HG02885 (cell line): ENCODE results near the gene MYO5C.
"Not testable (repeated sequence)": the region's sequence is repeated elsewhere in the genome, so short reads cannot be mapped to it uniquely, and the experiment has no call there.

ENCODE experiments used
- ATAC-seq: cut with Tn5 transposase; IDR thresholded peaks from one replicate; pipeline ENCODE4 v1.9.1; 2021; ENCODE audit warnings: mild to moderate bottlenecking; ENCODE audit not compliant: unreplicated experiment, poor library complexity

Gene MYO5C

DNA sequence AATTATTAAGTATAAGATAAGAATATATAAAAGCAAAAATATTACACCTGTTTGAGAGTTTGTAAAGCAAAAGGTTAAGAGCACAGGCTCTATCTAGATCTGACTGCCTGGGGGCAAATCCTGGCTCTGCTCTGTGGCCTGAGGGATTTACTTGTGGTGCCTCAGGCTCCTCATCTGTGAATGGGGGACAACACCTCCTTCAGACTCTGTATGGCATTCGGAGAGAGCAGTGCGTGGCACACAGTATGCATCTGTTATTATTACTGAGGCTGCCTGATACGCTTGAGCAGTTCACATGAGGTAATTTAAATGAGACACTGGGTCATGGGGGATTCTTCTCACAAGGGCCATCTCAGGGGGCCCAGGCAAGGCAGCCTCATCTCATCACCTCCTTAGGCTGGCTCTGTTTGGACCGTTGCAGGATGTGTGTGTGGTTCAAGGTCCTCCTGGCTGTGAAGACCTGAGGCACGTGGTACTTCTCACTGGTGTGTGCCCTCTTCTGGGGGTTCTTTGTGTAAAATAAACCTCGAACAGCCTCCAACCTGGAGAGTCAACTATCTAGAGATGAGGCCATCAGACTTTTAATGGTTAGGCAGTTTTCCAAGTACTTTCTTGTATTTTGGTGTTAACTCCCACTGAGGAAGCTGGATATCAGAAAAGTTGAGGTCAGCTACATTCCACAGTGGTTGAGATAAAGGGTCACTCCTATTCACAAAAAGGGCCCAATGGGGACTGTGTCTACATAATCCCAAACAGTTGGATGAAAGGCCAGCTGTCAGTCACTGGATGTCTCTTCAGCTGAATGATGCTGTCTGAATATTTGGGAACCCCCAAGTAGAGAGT is 113.4 kb downstream of the MYO5C start:
- ATAC-seq = no peak

DNA sequence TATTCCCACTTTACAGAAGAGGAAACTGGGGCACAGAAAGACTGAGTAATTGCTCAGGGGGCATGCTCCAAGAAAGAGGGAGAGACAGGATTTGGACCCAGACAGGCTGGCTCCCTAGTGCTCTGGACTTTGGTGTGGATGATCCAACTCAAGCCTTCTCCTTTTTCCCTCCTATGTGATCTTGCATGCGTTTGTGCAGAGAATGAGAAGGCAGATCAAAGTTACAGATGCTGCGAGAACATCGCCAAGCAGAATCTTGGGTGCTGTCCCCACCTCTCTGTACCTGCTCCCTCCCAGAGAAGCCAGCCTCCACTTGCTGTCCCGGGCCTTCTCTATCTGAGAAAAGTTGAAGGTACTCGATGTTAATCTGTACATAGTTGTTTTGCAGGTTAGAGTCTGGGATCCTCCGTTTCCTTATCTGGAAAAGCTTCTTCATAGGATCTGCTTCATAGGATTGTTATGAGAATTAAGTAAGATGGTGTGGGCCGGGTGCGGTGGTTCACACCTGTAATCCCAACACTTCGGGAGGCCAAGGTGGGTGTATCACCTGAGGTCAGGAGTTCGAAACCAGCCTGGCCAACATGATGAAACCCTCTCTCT is 114.7 kb downstream of the MYO5C start:
- ATAC-seq = no peak

- ATAC-seq = peak; percentile 34
Measured at GRCh38 chr15:52180196-52180835, 115.3 kb downstream of the MYO5C start.

DNA sequence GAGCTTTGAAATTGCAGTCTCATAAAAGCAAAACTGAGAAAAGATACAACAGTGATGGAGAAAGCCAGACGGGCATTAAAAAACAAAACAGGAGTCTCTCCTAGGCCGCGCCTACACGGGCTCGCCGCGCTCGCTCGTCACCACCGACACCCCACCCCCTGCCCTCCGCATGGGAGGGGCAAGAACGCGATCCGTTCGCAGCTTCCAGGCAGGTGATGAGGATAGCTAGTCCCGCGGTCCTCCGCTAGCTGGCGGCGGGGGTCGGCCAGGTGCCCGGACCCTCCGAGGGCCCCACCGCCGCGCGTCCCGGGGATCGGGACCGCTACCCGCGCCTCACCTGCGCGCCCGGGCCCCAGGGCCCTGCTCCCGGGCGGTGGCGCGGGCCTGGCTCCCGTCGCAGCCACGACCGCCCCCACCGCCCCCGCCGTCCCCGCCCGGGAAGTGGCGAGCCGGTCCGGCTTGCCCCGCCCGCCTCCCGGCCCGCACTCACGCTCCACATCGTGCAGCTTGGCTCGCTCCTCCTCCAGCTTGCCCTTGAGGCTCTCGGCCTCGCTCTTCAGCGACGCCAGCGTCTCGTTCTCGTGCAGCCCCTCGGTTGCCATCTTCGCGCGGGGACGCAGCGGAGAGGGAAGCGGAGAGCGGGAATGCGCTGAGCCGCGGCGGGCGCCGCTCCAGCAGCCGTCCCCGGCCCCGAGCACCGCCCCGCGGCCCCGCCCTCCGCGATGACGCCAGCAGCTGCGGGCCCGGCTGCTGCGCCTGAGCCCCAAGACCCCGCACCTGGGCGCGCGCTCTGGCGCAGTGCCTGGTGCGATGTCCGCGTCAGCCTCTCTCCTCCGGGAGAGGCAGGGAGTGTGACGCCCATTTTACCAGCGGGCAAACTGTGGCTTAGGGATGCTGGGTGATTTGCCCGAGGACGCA is 116.1 kb downstream of the MYO5C start:
- peak; percentile 82 for ATAC-seq

DNA sequence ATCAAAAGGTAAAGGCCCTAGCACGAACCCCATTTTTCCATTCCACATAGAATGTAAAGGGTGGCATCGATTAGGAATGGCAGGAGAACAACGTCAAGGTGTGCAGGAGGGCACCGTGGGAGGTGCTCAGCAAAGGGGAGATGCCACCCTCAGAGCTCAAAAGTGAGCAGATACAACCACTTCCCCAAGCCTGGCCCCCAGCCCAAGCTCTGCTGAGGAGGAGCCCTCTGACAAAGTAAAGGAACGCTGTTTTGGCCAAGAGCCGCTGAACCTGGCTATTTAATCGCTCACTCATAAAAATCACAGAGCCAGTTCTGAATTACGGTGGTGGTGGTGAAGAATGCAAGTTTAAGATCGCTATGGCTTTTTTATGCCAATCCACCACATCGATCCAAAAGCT is 116.8 kb downstream of the MYO5C start:
- no peak for ATAC-seq

GRCh38 chr15:52172869-52173268 is 122.7 kb downstream of the MYO5C start:
- ATAC-seq = no peak

GRCh38 chr15:52171807-52172206 is 123.8 kb downstream of the MYO5C start:
- ATAC-seq = no peak

- ATAC-seq = no peak
Measured at GRCh38 chr15:52171386-52171785, 124.2 kb downstream of the MYO5C start.

- ATAC-seq = not testable (repeated sequence)
Measured at GRCh38 chr15:52170199-52170598, 125.4 kb downstream of the MYO5C start.

GRCh38 chr15:52165494-52166131 is 130.0 kb downstream of the MYO5C start:
- not testable (repeated sequence) for ATAC-seq

DNA sequence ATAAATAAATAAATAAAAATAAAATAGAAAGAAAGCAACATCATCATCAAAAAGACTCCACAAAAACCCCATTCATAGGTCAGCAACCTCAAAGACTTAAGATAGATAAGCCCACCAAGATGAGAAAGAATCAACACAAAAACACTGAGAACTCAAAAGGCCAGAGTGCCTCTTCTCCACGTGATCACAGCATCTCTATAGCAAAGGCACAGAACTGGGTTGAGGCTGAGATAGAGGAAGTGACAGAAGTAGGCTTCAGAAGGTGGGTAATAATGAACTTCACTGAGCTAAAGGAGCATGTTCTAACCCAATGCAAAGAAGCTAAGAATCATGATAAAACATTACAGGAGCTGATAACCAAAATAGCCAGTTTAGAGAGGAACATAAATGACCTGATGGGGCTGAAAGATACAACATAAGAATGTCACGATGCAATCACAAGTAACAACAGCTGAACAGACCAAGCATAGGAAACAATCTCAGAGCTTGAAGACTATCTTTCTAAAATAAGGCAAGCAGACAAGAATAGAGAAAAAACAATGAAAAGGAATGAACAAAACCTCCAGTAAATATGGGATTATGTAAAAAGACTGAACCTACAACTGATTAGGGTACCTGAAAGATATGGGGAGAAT is 130.9 kb downstream of the MYO5C start:
- ATAC-seq = no peak

GRCh38 chr15:52163321-52164190 is 132.0 kb downstream of the MYO5C start:
- no peak for ATAC-seq

DNA sequence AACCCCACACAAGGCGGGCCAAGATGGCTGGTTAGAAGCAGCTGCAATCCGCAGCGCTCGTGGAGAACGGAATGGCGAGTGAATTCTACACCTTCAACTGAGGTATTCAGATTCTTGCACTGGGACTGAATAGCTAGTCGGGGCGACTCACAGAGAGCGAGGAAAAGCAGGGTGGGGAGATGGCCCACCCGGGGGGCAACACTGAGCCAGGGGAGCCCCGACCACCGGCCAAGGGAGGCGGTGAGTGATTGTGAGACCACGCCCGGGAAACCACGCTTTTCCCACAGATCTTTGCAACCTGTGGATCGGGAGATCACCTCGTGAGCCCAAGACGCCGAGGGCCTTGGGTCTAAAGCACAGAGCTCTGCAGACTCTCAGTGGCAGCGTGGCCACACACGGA is 132.7 kb downstream of the MYO5C start:
- ATAC-seq = no peak

GRCh38 chr15:52162260-52162659 is 133.3 kb downstream of the MYO5C start:
- ATAC-seq = no peak

- no peak for ATAC-seq
Measured at GRCh38 chr15:52161406-52161966, 134.1 kb downstream of the MYO5C start.

GRCh38 chr15:52159645-52160044 is 136.0 kb downstream of the MYO5C start:
- no peak for ATAC-seq

DNA sequence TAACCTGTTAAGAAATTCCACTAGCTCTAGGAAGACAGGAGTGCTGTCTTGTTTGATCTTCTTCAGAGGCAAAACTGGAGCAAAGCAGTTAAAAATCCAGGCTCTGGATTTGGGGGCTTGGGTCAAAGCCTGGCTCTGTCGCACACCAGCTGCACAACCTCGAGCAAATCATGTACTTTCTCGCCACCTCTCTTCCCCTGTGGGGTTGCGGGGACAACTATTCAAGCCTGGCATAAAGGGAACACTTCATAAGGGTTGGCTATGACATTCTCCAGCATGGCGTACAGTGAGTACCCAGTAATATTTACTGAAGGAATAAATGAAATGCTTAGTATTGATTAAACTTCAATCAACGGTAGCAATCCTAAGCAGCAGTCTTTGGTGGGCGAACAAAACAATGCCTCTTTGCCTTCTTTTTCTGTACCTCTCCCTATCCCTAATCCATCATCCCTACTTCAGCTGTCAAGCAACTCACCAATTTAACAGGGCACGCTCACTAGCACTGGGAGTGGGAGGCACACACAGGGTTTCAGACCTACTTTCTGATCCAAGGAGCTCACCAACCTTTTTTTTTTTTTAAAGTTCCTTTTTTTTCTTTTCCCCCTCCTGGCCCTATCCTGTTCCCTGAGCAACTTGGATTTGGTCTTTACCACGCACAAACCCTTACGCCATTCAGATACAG is 137.4 kb downstream of the MYO5C start:
- ATAC-seq = no peak

GRCh38 chr15:52155878-52156277 is 139.7 kb downstream of the MYO5C start:
- no peak for ATAC-seq
